Osteocyte (in vitro differentiated cells): ENCODE data around the gene DUS4L. TPM values are rescaled to one million over a fixed set of nuclear protein-coding genes. Genes with fewer than 3 reads are reported as not detected.

Experiments used
- DNase-seq: peaks from one replicate; pipeline ENCODE4 v3.0.0; 2021; ENCODE audit warnings: mixed read lengths; ENCODE audit not compliant: unreplicated experiment; ENCODE audit errors: extremely low spot score
- H3K27ac Mint-ChIP-seq: one replicate; pipeline ENCODE4 v1.8.0; 2021; ENCODE audit warnings: mild to moderate bottlenecking, mixed read lengths; ENCODE audit not compliant: unreplicated experiment
- H3K27me3 Mint-ChIP-seq: one replicate; pipeline ENCODE4 v1.8.0; 2021; ENCODE audit warnings: mixed read lengths; ENCODE audit not compliant: unreplicated experiment
- H3K36me3 Mint-ChIP-seq: one replicate; pipeline ENCODE4 v1.8.0; 2021; ENCODE audit warnings: mixed read lengths; ENCODE audit not compliant: unreplicated experiment
- H3K4me1 Mint-ChIP-seq: one replicate; pipeline ENCODE4 v1.8.0; 2021; ENCODE audit warnings: mixed read lengths; ENCODE audit not compliant: unreplicated experiment
- H3K4me3 Mint-ChIP-seq: one replicate; pipeline ENCODE4 v1.8.0; 2021; ENCODE audit warnings: mild to moderate bottlenecking, moderate library complexity, mixed read lengths; ENCODE audit not compliant: unreplicated experiment
- H3K9me3 Mint-ChIP-seq: one replicate; pipeline ENCODE4 v1.8.0; 2021; ENCODE audit warnings: mixed read lengths; ENCODE audit not compliant: unreplicated experiment
- CTCF ChIP-seq: fragments of 200-600 bp; sonication (generic); IDR thresholded peaks from 2 replicates; pipeline ENCODE4 v1.5.0; 2021; ENCODE audit warnings: antibody characterized with exemption, mild to moderate bottlenecking, moderate library complexity
- total RNA-seq: library from RNA; stranded (reverse); gene quantifications from 2 replicates; pipeline ENCODE4 v1.2.1, GENCODE V29; 2021

DUS4L gene
- total RNA-seq, 1 donor from 2014 or later: 7.9 TPM

- Mint-ChIP-seq H3K27ac (no peak overlapping the region), H3K27me3 (no peaks in the 10 kb centered on the region)
- DNase-seq: no peak
Observed at GRCh38 chr7:107614425-107614824, 50.7 kb downstream of the DUS4L start.

GRCh38 chr7:107615910-107616680 lies 52.3 kb downstream of the DUS4L start:
- TF ChIP-seq CTCF: no peak
- H3K27me3 Mint-ChIP-seq: no peaks in the 10 kb centered on the region
- no peak overlapping the region for H3K4me3 Mint-ChIP-seq
- DNase-seq: no peak
- no peak overlapping the region for H3K27ac Mint-ChIP-seq
- H3K36me3 Mint-ChIP-seq: peaks cover 35% of the 10 kb centered on the region
- no peaks in the 10 kb centered on the region for H3K9me3 Mint-ChIP-seq
- peaks cover 2% of the 10 kb centered on the region for H3K4me1 Mint-ChIP-seq

More at GRCh38 chr7:107614425-107614824, 50.7 kb downstream of the DUS4L start:
- TF ChIP-seq CTCF: no peak
- Mint-ChIP-seq H3K4me1 (peaks cover 2% of the 10 kb centered on the region), H3K36me3 (peaks cover 37% of the 10 kb centered on the region), H3K9me3 (no peaks in the 10 kb centered on the region), H3K4me3 (no peak overlapping the region)

- Mint-ChIP-seq H3K27ac (no peak overlapping the region), H3K4me3 (no peak overlapping the region), H3K27me3 (no peaks in the 10 kb centered on the region), H3K4me1 (no peaks in the 10 kb centered on the region), H3K9me3 (peaks cover 6% of the 10 kb centered on the region), H3K36me3 (peaks cover 4% of the 10 kb centered on the region)
- no peak for TF ChIP-seq CTCF
- no peak for DNase-seq
Observed at GRCh38 chr7:107622429-107622828, 58.7 kb downstream of the DUS4L start.

GRCh38 chr7:107622894-107623293 lies 59.1 kb downstream of the DUS4L start:
- Mint-ChIP-seq H3K27ac (no peak overlapping the region), H3K9me3 (peaks cover 6% of the 10 kb centered on the region), H3K4me3 (no peak overlapping the region), H3K27me3 (no peaks in the 10 kb centered on the region), H3K36me3 (peaks cover 4% of the 10 kb centered on the region), H3K4me1 (no peaks in the 10 kb centered on the region)
- TF ChIP-seq CTCF: no peak
- no peak for DNase-seq

DNA sequence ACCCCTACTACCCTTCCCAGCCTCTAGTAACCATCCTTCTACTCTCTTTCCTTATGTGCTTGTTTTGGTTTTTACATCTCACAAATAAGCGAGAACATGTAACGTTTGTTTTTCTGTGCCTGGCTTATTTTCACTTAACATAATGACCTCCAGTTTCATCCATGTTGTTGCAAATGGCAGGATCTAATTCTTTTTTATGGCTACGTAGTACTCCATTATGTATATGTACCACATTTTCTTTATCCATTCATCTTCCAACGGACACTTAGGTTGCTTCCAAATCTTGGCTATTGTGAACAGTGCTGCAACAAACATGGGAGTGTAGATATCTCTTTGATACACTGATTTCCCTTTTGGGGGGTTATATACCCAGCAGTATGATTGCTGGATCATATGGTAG lies 63.2 kb downstream of the DUS4L start:
- Mint-ChIP-seq H3K27ac (no peak overlapping the region), H3K9me3 (peaks cover 6% of the 10 kb centered on the region), H3K36me3 (peaks cover 5% of the 10 kb centered on the region), H3K4me1 (no peaks in the 10 kb centered on the region), H3K4me3 (no peak overlapping the region), H3K27me3 (no peaks in the 10 kb centered on the region)
- no peak for TF ChIP-seq CTCF
- no peak for DNase-seq

Other genes with a start within 250 kb of the DUS4L start
- gene GPR22, start 93.9 kb upstream of the DUS4L start, total RNA-seq: not detected in 2 replicates
- gene COG5, start 51 bp upstream of the DUS4L start, total RNA-seq: 44.7 and 47.0 TPM in 2 replicates
- gene BCAP29, start 16.3 kb downstream of the DUS4L start, total RNA-seq: 59.5 and 62.5 TPM in 2 replicates
- 0.37 and 0.51 TPM in 2 replicates for gene SLC26A4, start 96.9 kb downstream of the DUS4L start, total RNA-seq
- gene CBLL1, start 180.2 kb downstream of the DUS4L start, total RNA-seq: 23.8 and 26.2 TPM in 2 replicates
- not detected in 2 replicates for gene SLC26A3, start 239.3 kb downstream of the DUS4L start, total RNA-seq